B cell (primary cell): Measurements from ENCODE around the gene EVC. TPM values are rescaled to one million over a fixed set of nuclear protein-coding genes. Genes with fewer than 3 reads are reported as not detected.

Experiments
- ATAC-seq: fragments of 200-7000 bp; cut with Tn5 transposase; one replicate; pipeline ENCODE4 v1.10.0; 2021; ENCODE audit warnings: low read depth, mild to moderate bottlenecking, moderate number of reproducible peaks, moderate library complexity
- CTCF ChIA-PET: fragments of 350-600 bp; sonication (Branson Sonifier 250); formaldehyde crosslinking; loops from one replicate; lab custom pipeline; 2021; ENCODE audit warnings: antibody characterized with exemption, inconsistent platforms; lab: Charles Lee
- POLR2A ChIA-PET: fragments of 350-600 bp; sonication (Branson Sonifier 250); formaldehyde crosslinking; loops from one replicate; lab custom pipeline; 2021; ENCODE audit warnings: antibody characterized with exemption; lab: Charles Lee
- DNase-seq: peaks from one replicate; pipeline ENCODE4 v3.0.0; 2013
- H2AFZ ChIP-seq: 2 replicates; pipeline ENCODE4 v1.6.1; 2012; ENCODE audit warnings: mild to moderate bottlenecking, low read depth, low read length; ENCODE audit not compliant: insufficient read depth, poor library complexity, severe bottlenecking
- H3K27ac ChIP-seq, 2 donors: 1 replicate in 1 of 2; 2 replicates in 1 of 2; pipeline ENCODE4 v1.5.1; 2012 to 2013; ENCODE audit warnings: low read length in 2 of 2, mild to moderate bottlenecking in 2 of 2, moderate library complexity in 1 of 2
- H3K27me3 ChIP-seq, 4 experiments: fragments of 200-600 bp in 1 of 4; sonication (generic) in 1 of 4; replicated peaks in 1 of 4; 1 replicate in 2 of 4; 2 replicates in 2 of 4; pipeline versions ENCODE4 v1.6.1 to v1.7.0; 2013 to 2016; ENCODE audit warnings: low read length in 3 of 4, mild to moderate bottlenecking in 2 of 4, mixed read lengths in 1 of 4, moderate library complexity in 1 of 4; ENCODE audit not compliant: insufficient read depth in 4 of 4, control insufficient read depth in 3 of 4; ENCODE audit errors: control extremely low read depth in 1 of 4
- H3K36me3 ChIP-seq, 2 experiments: replicated peaks in 1 of 2; 1 replicate in 1 of 2; 2 replicates in 1 of 2; pipeline versions ENCODE4 v1.6.1 to v1.7.1; 2013; ENCODE audit warnings: low read length in 1 of 2; ENCODE audit not compliant: insufficient read depth in 2 of 2, control insufficient read depth in 1 of 2; ENCODE audit errors: control extremely low read depth in 1 of 2, extremely low read depth in 1 of 2
- H3K4me1 ChIP-seq, 2 donors: fragments of 200-600 bp in 1 of 2; sonication (generic) in 1 of 2; 1 replicate in 1 of 2; 2 replicates in 1 of 2; pipeline versions ENCODE4 v1.5.1 to v1.6.1; 2013 to 2017; ENCODE audit warnings: low read length in 2 of 2; ENCODE audit not compliant: control insufficient read depth in 2 of 2, insufficient read depth in 2 of 2
- H3K4me2 ChIP-seq: replicated peaks from 2 replicates; pipeline ENCODE3; 2012; ENCODE audit warnings: mild to moderate bottlenecking, low read depth, low read length; ENCODE audit not compliant: poor library complexity, severe bottlenecking
- H3K4me3 ChIP-seq, 5 experiments: fragments of 200-600 bp in 1 of 5; sonication (generic) in 1 of 5; 1 replicate in 3 of 5; 2 replicates in 2 of 5; pipeline versions ENCODE4 v1.5.1 to v1.7.0; 2011 to 2016; ENCODE audit warnings: low read length in 4 of 5, mild to moderate bottlenecking in 4 of 5, low read depth in 2 of 5, control low read depth in 1 of 5, moderate library complexity in 1 of 5; ENCODE audit not compliant: insufficient read depth in 1 of 5; ENCODE audit errors: control extremely low read depth in 1 of 5, extremely low read depth in 1 of 5
- H3K79me2 ChIP-seq: fragments of 200-600 bp; sonication (generic); one replicate; pipeline ENCODE4 v1.6.0; 2016; ENCODE audit warnings: low read length; ENCODE audit not compliant: control insufficient read depth, insufficient read depth
- H3K9ac ChIP-seq: fragments of 200-600 bp; sonication (generic); 2 replicates; pipeline ENCODE4 v1.6.1; 2017; ENCODE audit warnings: mild to moderate bottlenecking, low read length, moderate library complexity
- H3K9me3 ChIP-seq, 3 donors: one replicate each; pipeline versions ENCODE4 v1.6.1 to v1.7.1; 2013; ENCODE audit warnings: low read length in 2 of 3; ENCODE audit not compliant: control insufficient read depth in 2 of 3, insufficient read depth in 1 of 3; ENCODE audit errors: control extremely low read depth in 1 of 3
- H4K20me1 ChIP-seq: 2 replicates; pipeline ENCODE4 v1.6.0; 2012; ENCODE audit warnings: mild to moderate bottlenecking, low read length; ENCODE audit not compliant: insufficient read depth, control insufficient read depth, poor library complexity, severe bottlenecking
- H3K27ac Mint-ChIP-seq: one replicate; pipeline ENCODE4 v1.8.0; 2021; ENCODE audit warnings: mixed read lengths
- H3K27me3 Mint-ChIP-seq: one replicate; pipeline ENCODE4 v1.8.0; 2021; ENCODE audit warnings: mixed read lengths
- H3K4me1 Mint-ChIP-seq: one replicate; pipeline ENCODE4 v1.8.0; 2021; ENCODE audit warnings: mixed read lengths
- H3K4me3 Mint-ChIP-seq: one replicate; pipeline ENCODE4 v1.8.0; 2021; ENCODE audit warnings: mixed read lengths
- H3K9me3 Mint-ChIP-seq: one replicate; pipeline ENCODE4 v1.8.0; 2022; ENCODE audit warnings: mixed read lengths; ENCODE audit not compliant: insufficient read depth
- CTCF ChIP-seq: fragments of 200-600 bp; IDR thresholded peaks from one replicate; pipeline ENCODE4 v1.8.0; 2022; ENCODE audit warnings: antibody characterized with exemption, mild to moderate bottlenecking
- EZH2 ChIP-seq: IDR thresholded peaks from 2 replicates; pipeline ENCODE4 v1.6.1; 2012; ENCODE audit warnings: borderline replicate concordance, low read depth, mild to moderate bottlenecking, moderate library complexity, low read length; ENCODE audit not compliant: insufficient read depth, poor library complexity, severe bottlenecking
- whole genome bisulfite sequencing: methylation state at CpG from one replicate; pipeline ENCODE4 v1.1.5; 2013; ENCODE audit warnings: missing lambda C conversion rate; ENCODE audit not compliant: insufficient coverage; 5-methylcytosine and 5-hydroxymethylcytosine counted together
- intact Hi-C: fragments of 100-400 bp; cut with micrococcal nuclease; formaldehyde crosslinking; loops from one replicate; pipeline ENCODE4 v1.10.0; 2022
- polyA plus RNA-seq: library from polyadenylated mRNA; depleted of rRNA; stranded (reverse); fragments of >200 nt; gene quantifications from 2 replicates; pipeline ENCODE4 v1.2.3, GENCODE V29; 2012
- total RNA-seq, 2 donors: library from RNA; stranded (reverse); fragments of 120-200 nt in 1 of 2; gene quantifications; 1 replicate in 1 of 2; 2 replicates in 1 of 2; pipeline versions ENCODE4 v1.2.3 to v1.2.4, GENCODE V29; 2013 to 2022

EVC gene
- total and polyA plus RNA-seq, 2 donors (not counting 1 experiment from before 2014, with no cell fraction given): 1.5 TPM; not detected in 1

GRCh38 chr4:5747738-5748375 is 36.9 kb downstream of the EVC start:
- ChIA-PET POLR2A (no interaction called here), CTCF (no interaction called here)
- ATAC-seq: no peak

More at GRCh38 chr4:5747738-5748375, 36.9 kb downstream of the EVC start:
- Histone ChIP-seq H3K79me2 (no peaks in the 10 kb centered on the region), H3K27me3 (no peaks in the 10 kb centered on the region), H3K27ac (no peak overlapping the region), H3K9me3 (peaks cover 0 to 8% (median 0%) of the 10 kb centered on the region in 3 donors), H3K4me2 (no peak overlapping the region), H3K4me3 (no peak overlapping the region), H4K20me1 (no peaks in the 10 kb centered on the region), H3K4me1 (no peaks in the 10 kb centered on the region), H2AFZ (no peak overlapping the region), H3K9ac (no peak overlapping the region), H3K36me3 (no peaks in the 10 kb centered on the region)
- H3K27ac Mint-ChIP-seq: no peak overlapping the region
- no peaks in the 10 kb centered on the region for H3K9me3 Mint-ChIP-seq
- 88% methylated on average over 9 of the region's 11 CpGs for whole genome bisulfite sequencing
- H3K4me3 Mint-ChIP-seq: no peak overlapping the region
- TF ChIP-seq EZH2: no peak
- TF ChIP-seq CTCF: no peak
- H3K27me3 Mint-ChIP-seq: no peaks in the 10 kb centered on the region
- no peaks in the 10 kb centered on the region for H3K4me1 Mint-ChIP-seq
- intact Hi-C loops: no loop called here
- DNase-seq: no peak
